Sigmoid colon (tissue), 4 donors: ENCODE results near the gene ATP2C1.
"Not testable (repeated sequence)": the region's sequence is repeated elsewhere in the genome, so short reads cannot be mapped to it uniquely, and the experiment has no call there.

ENCODE experiments used
- CTCF ChIP-seq, 4 experiments: fragments of 450-650 bp in 3 of 4; fragments of 200-600 bp in 1 of 4; IDR thresholded peaks; one replicate each; pipeline ENCODE4 v1.5.1; 2016 to 2019; ENCODE audit warnings: antibody characterized with exemption in 4 of 4, mild to moderate bottlenecking in 3 of 4, moderate library complexity in 2 of 4
- POLR2A ChIP-seq, 2 donors: fragments of 450-650 bp; IDR thresholded peaks; one replicate each; pipeline ENCODE4 v1.6.1; 2016; ENCODE audit warnings: antibody characterized with exemption in 2 of 2, mild to moderate bottlenecking in 2 of 2, moderate library complexity in 2 of 2
- POLR2AphosphoS5 ChIP-seq, 4 donors: sonication (generic); formaldehyde crosslinking; IDR thresholded peaks; one replicate each; pipeline ENCODE4 v1.6.1; 2017; ENCODE audit warnings: antibody characterized with exemption in 4 of 4

- TF ChIP-seq POLR2A, CTCF, POLR2AphosphoS5 (IDR thresholded peaks at IDR 0.05): not testable (repeated sequence)
Observed at GRCh38 chr3:130972592-130972991, 78.7 kb downstream of the ATP2C1 start.
